HG03575 (cell line): ENCODE measurements around the gene GLS.

Source experiments
- ATAC-seq: cut with Tn5 transposase; IDR thresholded peaks from one replicate; pipeline ENCODE4 v1.9.1; 2021; ENCODE audit not compliant: unreplicated experiment, insufficient number of reproducible peaks, low FRiP score; ENCODE audit errors: extremely low read depth

The GLS gene

DNA sequence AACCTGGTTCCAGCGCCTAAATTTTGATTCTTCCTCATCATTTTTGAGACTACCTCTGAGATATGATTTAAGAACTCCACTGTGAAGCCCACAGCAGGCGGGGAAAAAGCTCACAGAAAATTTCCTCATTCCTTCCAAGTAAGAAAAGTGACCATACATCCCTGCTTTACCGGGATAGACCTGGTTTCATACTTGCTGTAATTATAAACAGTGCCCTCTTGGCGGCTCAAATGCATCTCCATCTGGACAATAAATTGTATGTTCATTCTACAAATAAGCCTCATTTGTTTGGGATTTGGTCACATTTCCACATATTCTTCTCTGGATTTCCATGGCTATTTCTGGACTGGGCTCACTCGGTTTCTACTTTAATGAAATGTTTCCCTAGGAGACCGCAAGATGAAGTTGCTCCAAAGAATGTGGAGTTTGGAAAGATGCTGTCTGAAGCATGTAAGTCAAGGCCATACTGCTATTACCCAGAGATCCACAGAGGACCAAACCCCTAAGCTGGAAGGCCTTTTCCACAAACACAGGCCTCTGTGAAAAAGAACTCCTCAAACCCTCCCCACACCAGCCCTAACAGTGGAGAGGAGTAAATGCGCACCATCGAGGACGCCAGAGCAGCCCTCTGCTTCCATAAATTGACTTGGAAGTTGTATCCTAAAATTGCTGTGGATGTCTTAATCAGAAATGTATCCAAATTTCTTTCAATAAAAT lies 119.5 kb downstream of the GLS start:
- no peak for ATAC-seq

GRCh38 chr2:191001032-191001431 lies 120.4 kb downstream of the GLS start:
- no peak for ATAC-seq

- no peak for ATAC-seq
Observed at GRCh38 chr2:191001624-191002023, 121.0 kb downstream of the GLS start.

GRCh38 chr2:191003405-191004309 lies 123.0 kb downstream of the GLS start:
- ATAC-seq = no peak

- ATAC-seq = no peak
Observed at GRCh38 chr2:191006297-191006696, 125.7 kb downstream of the GLS start.

DNA sequence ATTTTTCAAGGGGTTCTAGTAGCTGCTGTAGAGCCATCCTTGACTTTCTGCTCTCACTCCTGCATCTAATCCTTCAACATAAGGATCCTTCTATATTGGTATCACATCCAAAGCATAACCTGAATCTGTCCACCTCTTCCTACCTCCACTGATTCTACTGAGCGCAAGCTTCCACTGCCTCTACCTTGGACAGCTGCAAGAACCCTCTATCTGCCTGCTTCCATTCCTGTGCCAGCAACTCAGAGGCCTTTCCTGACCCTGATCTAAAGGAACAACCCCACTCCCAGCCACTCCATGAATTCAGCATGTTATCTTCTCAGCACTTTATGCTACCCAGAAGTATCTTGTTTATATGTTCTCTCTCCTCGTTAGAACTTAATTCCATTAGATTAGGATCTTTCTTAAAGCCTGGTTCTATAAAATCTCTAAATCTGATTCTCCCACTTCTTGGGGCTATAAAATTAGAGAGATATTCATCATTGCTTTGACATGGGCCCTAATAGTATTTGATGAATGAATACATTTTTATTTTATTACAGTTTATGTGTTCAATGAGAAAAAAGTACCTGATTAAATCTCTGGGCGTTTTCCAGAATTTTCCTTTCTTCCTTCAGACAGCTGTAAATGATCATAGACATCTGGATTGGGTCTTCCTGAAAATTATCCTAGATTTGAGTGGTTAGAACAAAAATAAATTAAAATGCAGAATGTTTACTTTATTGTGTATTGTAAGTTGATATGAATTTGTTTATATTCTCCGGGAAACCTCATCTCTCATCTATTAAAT lies 126.6 kb downstream of the GLS start:
- no peak for ATAC-seq

DNA sequence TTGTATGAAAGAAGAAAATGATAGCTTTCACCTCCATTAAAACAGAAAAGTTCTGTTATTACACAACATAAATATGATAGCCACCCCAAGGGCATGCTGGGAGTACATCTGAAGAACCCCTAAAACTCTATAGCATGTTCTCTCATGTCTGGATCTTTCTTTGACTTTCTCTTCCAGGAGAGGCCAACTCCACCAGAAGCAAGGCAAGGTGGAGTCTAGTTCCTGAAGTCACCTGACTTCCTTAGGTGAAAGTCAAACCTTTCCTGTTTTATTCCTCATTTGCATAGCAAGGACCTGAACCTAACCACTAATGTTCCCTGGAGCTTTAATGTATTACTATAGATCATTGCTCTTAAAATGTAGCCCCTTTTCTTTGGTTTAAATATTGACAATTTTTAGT lies 127.7 kb downstream of the GLS start:
- no peak for ATAC-seq

- no peak for ATAC-seq
Observed at GRCh38 chr2:191009541-191010374, 129.1 kb downstream of the GLS start.

GRCh38 chr2:191010887-191011885 lies 130.6 kb downstream of the GLS start:
- no peak for ATAC-seq

DNA sequence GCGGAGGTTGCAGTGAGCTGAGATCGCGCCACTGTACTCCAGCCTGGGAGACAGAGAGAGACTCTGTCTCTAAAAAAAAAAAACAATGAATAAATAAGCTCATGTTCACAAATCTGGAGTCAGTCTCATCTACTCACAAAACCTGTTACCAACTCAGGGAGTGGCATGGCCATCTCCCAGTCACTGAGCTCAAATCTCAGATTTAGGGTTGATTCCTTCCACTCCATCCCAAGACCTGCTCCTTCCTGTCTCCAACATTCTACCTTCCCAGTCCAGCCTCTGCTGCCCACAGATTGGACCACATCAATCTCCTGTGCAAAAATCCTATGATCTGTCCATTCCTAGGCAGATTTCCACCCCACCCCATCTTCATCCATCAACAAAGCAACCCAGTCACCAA lies 131.7 kb downstream of the GLS start:
- ATAC-seq = no peak

GRCh38 chr2:191012845-191013681 lies 132.4 kb downstream of the GLS start:
- no peak for ATAC-seq

DNA sequence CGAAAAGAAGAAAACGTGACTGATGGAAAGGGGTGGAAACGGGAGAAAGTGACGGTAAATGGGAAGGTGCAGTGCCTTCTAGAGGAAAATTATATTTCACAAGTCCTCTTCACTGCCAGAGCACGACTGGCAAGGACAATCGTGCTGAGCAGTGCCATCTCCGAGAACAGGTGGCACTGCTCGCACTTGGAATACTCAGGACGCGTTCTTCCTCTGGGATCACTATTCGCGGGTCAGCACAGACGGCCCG lies 133.0 kb downstream of the GLS start:
- no peak for ATAC-seq

- ATAC-seq = peak; percentile 40
Observed at GRCh38 chr2:191013932-191014652, 133.5 kb downstream of the GLS start, which contains the start of gene STAT1. STAT1 (minus strand) TSS chr2:191014171; CDS start chr2:191010003, 4,168 bp downstream.

DNA sequence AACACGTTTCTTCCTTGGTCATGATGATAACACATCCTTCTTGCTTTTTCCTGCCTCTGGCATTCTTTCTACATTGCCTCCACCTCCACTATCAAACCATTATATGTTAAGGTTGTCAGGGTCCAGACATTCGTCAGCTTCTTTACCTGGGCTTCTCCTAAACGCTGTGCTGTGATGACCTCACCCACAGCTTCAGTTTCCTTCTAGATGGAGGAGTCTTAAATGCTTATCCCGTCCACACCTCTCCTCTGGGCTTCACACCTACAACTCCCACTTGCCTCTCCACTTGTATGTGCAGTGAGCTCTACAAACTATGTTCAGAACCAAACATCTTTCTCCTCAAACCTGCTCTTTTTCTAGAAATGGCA lies 134.0 kb downstream of the GLS start:
- ATAC-seq = no peak
